Body of pancreas (tissue), 4 donors: ENCODE data around the gene COL9A3. TPM values are rescaled to one million over a fixed set of nuclear protein-coding genes. Genes with fewer than 3 reads are reported as not detected.

ENCODE experiments used
- ATAC-seq: fragments of 150-250 bp; one replicate; pipeline ENCODE4 v1.9.1; 2016
- DNase-seq, 4 donors: peaks; one replicate each; pipeline ENCODE4 v3.0.0-alpha.2; 2019
- H3K27ac ChIP-seq, 4 donors: fragments of 200-600 bp; sonication (generic); 1 replicate in 3 of 4; 2 replicates in 1 of 4; pipeline versions ENCODE4 v1.5.1 to v1.6.1; 2016 to 2019; ENCODE audit warnings: mild to moderate bottlenecking in 1 of 4, mixed read lengths in 1 of 4, moderate library complexity in 1 of 4
- H3K27me3 ChIP-seq, 2 donors: fragments of 200-600 bp; sonication (generic); one replicate each; pipeline ENCODE4 v1.6.0; 2016; ENCODE audit warnings: mild to moderate bottlenecking in 1 of 2
- H3K36me3 ChIP-seq, 2 donors: fragments of 200-600 bp; sonication (generic); replicated peaks in 1 of 2; 2 replicates each; pipeline ENCODE4 v1.5.1; 2016; ENCODE audit warnings: low read depth in 2 of 2; ENCODE audit not compliant: insufficient read depth in 1 of 2
- H3K4me1 ChIP-seq: fragments of 200-600 bp; sonication (generic); one replicate; pipeline ENCODE4 v1.6.0; 2016
- H3K4me3 ChIP-seq, 2 donors: fragments of 200-600 bp; sonication (generic); 1 replicate in 1 of 2; 2 replicates in 1 of 2; pipeline ENCODE4 v1.5.1; 2016 to 2019
- H3K9me3 ChIP-seq, 3 donors: fragments of 200-600 bp; sonication (generic); 1 replicate in 2 of 3; 2 replicates in 1 of 3; pipeline ENCODE4 v1.5.1; 2016
- POLR2A ChIP-seq, 3 donors: fragments of 450-650 bp; IDR thresholded peaks; one replicate each; pipeline ENCODE4 v1.6.1; 2016; ENCODE audit warnings: antibody characterized with exemption in 3 of 3, mild to moderate bottlenecking in 2 of 3
- WGBS, 2 donors: methylation state at CpG; one replicate each; pipeline ENCODE4 v1.1.5; 2017; 5-methylcytosine and 5-hydroxymethylcytosine counted together
- intact Hi-C: fragments of 100-400 bp; cut with DNase I; formaldehyde crosslinking; loops from one replicate; pipeline ENCODE4 v1.15.1; 2023
- total RNA-seq, 2 donors: library from RNA; depleted of rRNA; stranded (reverse); fragments of >200 nt; gene quantifications; one replicate each; pipeline ENCODE4 v1.1.0, GENCODE V29; 2016
- TF ChIP-seq, protein P1 (sequence below), 7 experiments: fragments of 450-650 bp in 4 of 7; fragments of 200-600 bp in 3 of 7; sonication (generic) in 3 of 7; IDR thresholded peaks; one replicate each; pipeline ENCODE4 v1.5.1; 2016 to 2019; ENCODE audit warnings: antibody characterized with exemption in 7 of 7

COL9A3 gene
- total RNA-seq, 2 donors from 2014 or later, result 25.2 to 69.5 TPM

DNA sequence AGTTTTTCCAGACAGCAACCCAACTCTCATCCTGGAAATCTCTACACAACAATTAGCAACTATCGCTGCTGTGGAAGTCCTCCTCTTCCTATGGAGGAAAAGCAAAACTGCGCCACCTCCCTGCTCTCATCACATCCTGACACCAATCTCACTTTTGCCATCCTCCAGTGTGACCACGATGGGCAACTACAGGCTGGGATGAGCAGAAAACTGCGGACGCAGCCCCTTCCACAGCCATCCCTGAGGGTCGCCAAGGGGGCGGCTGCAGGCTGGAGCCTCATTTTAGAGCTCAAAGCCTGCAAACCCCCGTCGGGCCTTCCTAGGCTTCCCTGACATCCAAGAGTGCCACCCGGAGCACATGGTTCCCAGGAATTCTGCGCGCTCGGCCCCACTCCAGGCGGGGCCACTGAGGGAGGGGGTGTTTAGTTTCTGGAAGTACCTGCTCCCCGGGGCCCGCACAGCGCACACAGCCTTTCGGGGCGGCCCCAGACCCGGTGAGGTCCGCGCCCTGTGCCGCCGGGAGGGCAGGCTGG is 43.6 kb downstream of the COL9A3 start:
- Histone ChIP-seq H3K27me3 (no peaks in the 10 kb centered on the region), H3K4me1 (peaks cover 19% of the 10 kb centered on the region), H3K27ac (no peak overlapping the region), H3K4me3 (no peak overlapping the region), H3K36me3 (no peaks in the 10 kb centered on the region), H3K9me3 (no peaks in the 10 kb centered on the region)
- WGBS, 2 donors, result 29 to 51% methylated on average over 6 to 21 of the region's 24 CpGs
- intact Hi-C loops, result no loop called here
- TF ChIP-seq POLR2A (IDR thresholded peaks at IDR 0.05), result no peak
- TF ChIP-seq, protein P1, sequence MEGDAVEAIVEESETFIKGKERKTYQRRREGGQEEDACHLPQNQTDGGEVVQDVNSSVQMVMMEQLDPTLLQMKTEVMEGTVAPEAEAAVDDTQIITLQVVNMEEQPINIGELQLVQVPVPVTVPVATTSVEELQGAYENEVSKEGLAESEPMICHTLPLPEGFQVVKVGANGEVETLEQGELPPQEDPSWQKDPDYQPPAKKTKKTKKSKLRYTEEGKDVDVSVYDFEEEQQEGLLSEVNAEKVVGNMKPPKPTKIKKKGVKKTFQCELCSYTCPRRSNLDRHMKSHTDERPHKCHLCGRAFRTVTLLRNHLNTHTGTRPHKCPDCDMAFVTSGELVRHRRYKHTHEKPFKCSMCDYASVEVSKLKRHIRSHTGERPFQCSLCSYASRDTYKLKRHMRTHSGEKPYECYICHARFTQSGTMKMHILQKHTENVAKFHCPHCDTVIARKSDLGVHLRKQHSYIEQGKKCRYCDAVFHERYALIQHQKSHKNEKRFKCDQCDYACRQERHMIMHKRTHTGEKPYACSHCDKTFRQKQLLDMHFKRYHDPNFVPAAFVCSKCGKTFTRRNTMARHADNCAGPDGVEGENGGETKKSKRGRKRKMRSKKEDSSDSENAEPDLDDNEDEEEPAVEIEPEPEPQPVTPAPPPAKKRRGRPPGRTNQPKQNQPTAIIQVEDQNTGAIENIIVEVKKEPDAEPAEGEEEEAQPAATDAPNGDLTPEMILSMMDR (IDR thresholded peaks at IDR 0.05), result no peak
- ATAC-seq (no peak), DNase-seq (peak in 1 of 4 donors; percentile 11)

GRCh38 chr20:62860924-62861691 is 44.3 kb downstream of the COL9A3 start:
- Histone ChIP-seq H3K27me3 (no peaks in the 10 kb centered on the region), H3K9me3 (no peaks in the 10 kb centered on the region), H3K27ac (no peak overlapping the region), H3K4me1 (peaks cover 19% of the 10 kb centered on the region), H3K36me3 (no peaks in the 10 kb centered on the region), H3K4me3 (no peak overlapping the region)
- DNase-seq, result peak in 2 of 4 donors; percentile 30 to 37
- intact Hi-C loops, result no loop called here
- WGBS, 2 donors, result 2% methylated on average over 94 of the region's 129 CpGs; no CpG with 5 or more reads in 1 of the 2 donors
- ATAC-seq, result no peak
- TF ChIP-seq, protein P1 (IDR thresholded peaks at IDR 0.05), result no peak
- no peak for TF ChIP-seq POLR2A (IDR thresholded peaks at IDR 0.05)

- H3K27ac ChIP-seq, result peak within 1 kb of the TSS in 2 of 4 donors; percentile 16 to 45
- no peaks in the 10 kb centered on the region for H3K9me3 ChIP-seq
- H3K27me3 ChIP-seq, result no peaks in the 10 kb centered on the region
- TF ChIP-seq, protein P1 (IDR thresholded peaks at IDR 0.05), result no peak
- no peak for TF ChIP-seq POLR2A (IDR thresholded peaks at IDR 0.05)
- intact Hi-C loops, result no loop called here
- no peaks in the 10 kb centered on the region for H3K36me3 ChIP-seq
- 14 to 84% methylated on average over 7 to 37 of the region's 70 CpGs for WGBS, 2 donors
- H3K4me1 ChIP-seq, result peaks cover 19% of the 10 kb centered on the region
- H3K4me3 ChIP-seq, result no peak within 1 kb of the TSS
- ATAC-seq (peak; percentile 91), DNase-seq (peak; percentile 81 to 91 (median 90))
Observed at GRCh38 chr20:62861726-62862336, 45.0 kb downstream of the COL9A3 start, which contains the start of gene TCFL5. TCFL5 (minus strand) TSS chr20:62861822; CDS start chr20:62861670, 152 bp downstream.

GRCh38 chr20:62864207-62864606 is 47.4 kb downstream of the COL9A3 start:
- Histone ChIP-seq H3K9me3 (no peaks in the 10 kb centered on the region), H3K27me3 (no peaks in the 10 kb centered on the region), H3K4me3 (no peak overlapping the region), H3K27ac (no peak overlapping the region), H3K36me3 (no peaks in the 10 kb centered on the region), H3K4me1 (peaks cover 19% of the 10 kb centered on the region)
- 87 to 90% methylated on average over 7 of the region's 7 CpGs for WGBS, 2 donors
- DNase-seq (no peak), ATAC-seq (no peak)
- intact Hi-C loops, result no loop called here
- TF ChIP-seq POLR2A (IDR thresholded peaks at IDR 0.05), result no peak
- TF ChIP-seq, protein P1 (IDR thresholded peaks at IDR 0.05), result no peak
